ENCODE measurements around the gene TRPM1.

The TRPM1 gene

DNA sequence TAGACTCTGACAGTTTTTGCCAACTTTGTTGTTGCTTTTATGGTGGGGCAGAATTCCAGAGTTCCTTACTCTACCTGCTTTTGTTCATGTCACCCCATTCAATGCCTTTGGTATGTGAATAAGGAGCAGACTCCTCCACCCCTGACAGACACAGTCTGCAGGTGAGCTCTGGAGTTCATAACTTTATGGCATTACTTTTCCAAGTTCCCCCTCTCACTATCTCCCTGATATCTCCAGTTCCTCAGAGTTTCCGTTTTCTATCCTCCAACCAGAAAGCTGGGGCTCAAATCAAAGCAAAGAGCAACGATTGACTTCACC is 87.0 kb downstream of the TRPM1 start:
- H3K36me3 ChIP-seq (ENCODE audit: insufficient read depth, low read length), result no peaks in the 10 kb centered on the region
- peaks cover 11% of the 10 kb centered on the region for H3K9me3 ChIP-seq (ENCODE audit: insufficient read depth, low read depth, low read length)
- peaks cover 14% of the 10 kb centered on the region for H3K4me1 ChIP-seq (ENCODE audit: insufficient read depth, low read length)
- no peak overlapping the region for H3K9ac ChIP-seq (ENCODE audit: low read depth, low read length)
- no peaks in the 10 kb centered on the region for H3K27me3 ChIP-seq (ENCODE audit: insufficient read depth, low read length)
- H3K27ac ChIP-seq (ENCODE audit: low read depth, low read length), result no peak overlapping the region
- H3K4me3 ChIP-seq (ENCODE audit: low read length), result no peak overlapping the region
- WGBS, result 71% methylated on average over 2 of the region's 2 CpGs

DNA sequence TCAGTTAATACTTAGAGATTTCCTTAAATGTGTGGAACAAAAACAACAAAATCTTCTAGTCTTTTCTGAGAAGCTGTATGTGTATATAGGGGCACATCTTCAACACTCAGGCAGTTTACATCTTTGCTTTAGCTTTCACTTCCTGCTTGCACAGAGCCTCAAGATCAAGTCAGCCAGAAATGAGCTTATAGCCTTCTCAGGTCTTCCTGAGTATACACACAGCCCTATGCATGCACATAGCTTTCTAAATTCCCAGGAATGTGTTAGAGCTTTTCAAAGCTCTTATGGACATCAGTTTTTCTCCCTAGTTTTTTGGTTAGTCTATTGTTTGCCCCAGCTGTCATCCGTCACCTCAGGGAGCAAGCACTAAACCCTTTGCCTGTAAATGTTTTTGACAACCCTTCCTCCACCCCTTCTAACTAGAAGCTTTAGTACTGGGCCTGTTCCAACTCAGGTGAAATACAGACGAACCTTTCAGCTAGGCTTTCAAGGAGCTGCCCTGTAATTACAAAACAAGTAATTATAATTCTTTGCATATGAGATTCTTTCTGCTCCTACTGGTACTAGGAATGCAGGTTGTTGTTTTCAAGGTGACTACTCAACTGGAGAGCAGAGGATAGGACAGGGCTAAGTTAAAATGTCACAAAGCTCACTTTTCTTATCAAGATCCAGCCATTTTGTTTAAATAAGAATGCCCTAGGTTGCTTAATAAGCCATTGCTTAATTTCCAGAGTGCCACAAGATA is 87.5 kb downstream of the TRPM1 start:
- 68% methylated on average over 2 of the region's 2 CpGs for WGBS
- Histone ChIP-seq H3K27ac (ENCODE audit: low read depth, low read length) (no peak overlapping the region), H3K4me3 (ENCODE audit: low read length) (no peak overlapping the region), H3K36me3 (ENCODE audit: insufficient read depth, low read length) (no peaks in the 10 kb centered on the region), H3K9me3 (ENCODE audit: insufficient read depth, low read depth, low read length) (peaks cover 11% of the 10 kb centered on the region), H3K9ac (ENCODE audit: low read depth, low read length) (no peak overlapping the region), H3K4me1 (ENCODE audit: insufficient read depth, low read length) (peaks cover 14% of the 10 kb centered on the region), H3K27me3 (ENCODE audit: insufficient read depth, low read length) (no peaks in the 10 kb centered on the region)

DNA sequence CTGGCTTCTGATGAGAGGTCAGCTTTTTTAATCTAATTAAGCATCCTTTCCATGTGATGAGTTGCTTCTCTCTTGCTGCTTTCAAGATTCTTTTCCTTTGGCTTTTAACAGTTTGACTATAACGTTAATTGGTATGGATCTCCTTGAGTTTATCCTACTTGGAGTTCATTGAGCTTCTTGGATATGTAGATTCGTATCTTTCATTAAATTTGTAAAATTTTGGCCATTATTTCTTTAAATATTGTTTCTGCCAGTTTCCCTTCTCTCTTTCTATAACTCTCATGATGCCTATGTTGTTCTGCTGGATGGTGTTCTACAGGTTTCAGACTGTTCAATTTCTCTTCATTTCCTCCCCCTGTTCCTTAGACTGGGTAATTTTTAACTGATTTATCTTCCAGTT is 89.1 kb downstream of the TRPM1 start:
- Histone ChIP-seq H3K36me3 (ENCODE audit: insufficient read depth, low read length) (no peaks in the 10 kb centered on the region), H3K27ac (ENCODE audit: low read depth, low read length) (no peak overlapping the region), H3K4me1 (ENCODE audit: insufficient read depth, low read length) (peaks cover 14% of the 10 kb centered on the region), H3K4me3 (ENCODE audit: low read length) (no peak overlapping the region), H3K9me3 (ENCODE audit: insufficient read depth, low read depth, low read length) (peaks cover 11% of the 10 kb centered on the region), H3K9ac (ENCODE audit: low read depth, low read length) (no peak overlapping the region), H3K27me3 (ENCODE audit: insufficient read depth, low read length) (no peaks in the 10 kb centered on the region)
- WGBS, result 100% methylated on average over 1 of the region's 2 CpGs

DNA sequence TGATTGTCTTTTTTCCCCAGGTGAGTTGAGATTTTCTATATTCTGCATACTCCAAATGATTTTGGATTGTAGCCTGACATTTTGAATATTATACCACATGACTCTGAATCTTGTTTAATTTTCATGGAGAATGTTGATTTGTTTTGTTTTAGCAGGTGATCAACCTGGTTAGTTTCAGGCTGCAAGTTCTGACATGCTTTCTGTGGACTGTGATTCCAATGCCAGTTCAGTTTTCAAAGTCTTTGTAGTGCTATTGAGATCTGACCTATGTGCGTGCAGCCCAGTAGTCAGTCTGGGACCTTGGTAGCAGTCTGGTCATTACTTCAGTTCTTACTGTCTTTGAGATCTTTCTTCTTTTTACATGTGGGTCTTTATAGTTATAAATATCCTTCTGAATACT is 91.5 kb downstream of the TRPM1 start:
- no peak overlapping the region for H3K9ac ChIP-seq (ENCODE audit: low read depth, low read length)
- no peaks in the 10 kb centered on the region for H3K36me3 ChIP-seq (ENCODE audit: insufficient read depth, low read length)
- no peak overlapping the region for H3K27ac ChIP-seq (ENCODE audit: low read depth, low read length)
- H3K9me3 ChIP-seq (ENCODE audit: insufficient read depth, low read depth, low read length), result peaks cover 11% of the 10 kb centered on the region
- H3K4me3 ChIP-seq (ENCODE audit: low read length), result no peak overlapping the region
- peaks cover 12% of the 10 kb centered on the region for H3K4me1 ChIP-seq (ENCODE audit: insufficient read depth, low read length)
- no peaks in the 10 kb centered on the region for H3K27me3 ChIP-seq (ENCODE audit: insufficient read depth, low read length)
- WGBS, result 94% methylated on average over 1 of the region's 1 CpG

DNA sequence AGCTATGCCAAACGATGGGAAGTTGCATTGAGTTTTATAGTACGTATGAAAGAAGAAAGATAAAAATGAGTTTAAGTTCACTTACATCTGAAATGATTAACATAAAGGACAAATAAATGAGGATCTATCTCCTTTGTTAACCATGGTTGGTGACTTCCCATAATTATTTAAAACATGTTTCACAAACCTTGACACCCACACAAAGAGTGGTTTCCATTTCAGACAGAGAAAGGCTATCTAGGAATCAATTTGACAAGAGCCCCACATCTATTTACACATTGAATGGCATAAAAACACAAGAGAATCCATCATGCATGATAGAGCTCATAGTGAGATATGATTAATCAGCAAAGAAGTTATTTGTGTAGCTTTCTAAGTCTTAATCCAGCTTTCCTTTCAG is 95.9 kb downstream of the TRPM1 start:
- H3K9me3 ChIP-seq (ENCODE audit: insufficient read depth, low read depth, low read length), result no peaks in the 10 kb centered on the region
- H3K27ac ChIP-seq (ENCODE audit: low read depth, low read length), result no peak overlapping the region
- H3K9ac ChIP-seq (ENCODE audit: low read depth, low read length), result no peak overlapping the region
- H3K4me1 ChIP-seq (ENCODE audit: insufficient read depth, low read length), result peaks cover 7% of the 10 kb centered on the region
- 83% methylated on average over 2 of the region's 2 CpGs for WGBS
- H3K36me3 ChIP-seq (ENCODE audit: insufficient read depth, low read length), result no peaks in the 10 kb centered on the region
- no peaks in the 10 kb centered on the region for H3K27me3 ChIP-seq (ENCODE audit: insufficient read depth, low read length)
- H3K4me3 ChIP-seq (ENCODE audit: low read length), result no peak overlapping the region

DNA sequence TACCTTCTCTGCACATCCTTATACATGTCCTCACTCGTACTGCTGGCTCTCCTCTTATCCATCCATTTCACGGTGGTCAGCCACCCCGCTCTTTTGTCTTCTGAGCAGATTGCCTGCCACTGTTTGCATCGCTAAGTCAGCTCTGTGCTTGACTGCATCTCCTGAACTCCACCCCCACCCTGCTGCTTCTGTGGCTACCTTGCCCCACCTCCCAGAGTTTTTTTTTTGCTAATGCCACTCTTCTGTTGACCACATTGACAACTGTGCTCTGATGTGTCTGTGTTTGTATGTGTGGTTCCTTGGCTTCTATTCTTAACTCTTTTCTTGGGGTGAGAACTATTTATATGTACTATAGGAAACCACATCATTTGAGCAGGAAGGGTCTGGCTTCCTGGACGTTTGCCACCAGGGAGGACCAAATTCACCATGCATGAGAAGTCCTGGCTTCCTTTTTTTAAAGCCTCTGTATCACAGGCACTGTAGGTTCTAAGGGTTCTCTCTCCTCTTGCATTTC is 97.2 kb downstream of the TRPM1 start:
- Histone ChIP-seq H3K9ac (ENCODE audit: low read depth, low read length) (no peak overlapping the region), H3K9me3 (ENCODE audit: insufficient read depth, low read depth, low read length) (no peaks in the 10 kb centered on the region), H3K27me3 (ENCODE audit: insufficient read depth, low read length) (no peaks in the 10 kb centered on the region), H3K36me3 (ENCODE audit: insufficient read depth, low read length) (no peaks in the 10 kb centered on the region), H3K4me3 (ENCODE audit: low read length) (no peak overlapping the region), H3K4me1 (ENCODE audit: insufficient read depth, low read length) (peaks cover 7% of the 10 kb centered on the region), H3K27ac (ENCODE audit: low read depth, low read length) (no peak overlapping the region)
- WGBS, result 28% methylated on average over 5 of the region's 5 CpGs

DNA sequence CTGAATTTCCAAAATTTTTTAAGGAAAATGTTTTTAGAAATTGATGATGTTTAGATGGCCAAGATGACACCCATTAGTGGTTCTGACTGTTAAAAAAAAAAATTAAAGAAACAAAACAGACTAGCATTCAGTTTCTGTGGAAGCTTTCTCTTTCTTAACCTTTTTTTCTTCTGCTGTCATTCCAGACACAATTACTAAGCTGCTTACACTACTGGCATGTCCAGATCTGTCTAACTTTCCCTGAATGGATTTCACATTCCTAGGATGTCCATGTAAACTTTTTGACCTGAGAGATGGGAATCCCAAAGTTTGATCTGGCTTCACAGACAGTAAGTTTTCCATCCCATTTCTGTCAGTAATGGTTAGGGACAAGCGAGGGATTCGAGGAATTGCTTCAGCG is 99.8 kb downstream of the TRPM1 start:
- no peaks in the 10 kb centered on the region for H3K27me3 ChIP-seq (ENCODE audit: insufficient read depth, low read length)
- H3K36me3 ChIP-seq (ENCODE audit: insufficient read depth, low read length), result no peaks in the 10 kb centered on the region
- H3K9me3 ChIP-seq (ENCODE audit: insufficient read depth, low read depth, low read length), result no peaks in the 10 kb centered on the region
- H3K4me1 ChIP-seq (ENCODE audit: insufficient read depth, low read length), result peaks cover 7% of the 10 kb centered on the region
- no peak overlapping the region for H3K9ac ChIP-seq (ENCODE audit: low read depth, low read length)
- H3K27ac ChIP-seq (ENCODE audit: low read depth, low read length), result no peak overlapping the region
- no peak overlapping the region for H3K4me3 ChIP-seq (ENCODE audit: low read length)
- 93% methylated on average over 3 of the region's 3 CpGs for WGBS

DNA sequence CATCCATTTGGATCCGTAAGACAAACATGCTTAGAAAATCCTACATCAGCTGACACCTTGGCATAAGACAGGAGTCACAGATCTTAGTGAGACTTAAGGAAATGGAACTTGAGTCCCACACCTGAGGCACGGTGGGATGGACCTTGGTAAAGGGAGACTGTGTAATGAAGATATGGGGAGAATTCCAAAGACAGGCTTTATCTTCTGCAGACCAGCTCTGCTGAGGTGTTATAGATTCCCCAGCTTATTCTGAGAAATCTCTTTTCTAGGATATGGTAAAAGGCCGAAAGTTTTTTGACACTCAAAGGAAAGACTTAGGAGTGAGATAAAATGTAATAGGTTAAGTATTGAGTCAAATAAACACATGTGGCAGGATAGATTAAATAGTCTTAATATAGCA is 101.8 kb downstream of the TRPM1 start:
- H3K4me1 ChIP-seq (ENCODE audit: insufficient read depth, low read length), result peaks cover 7% of the 10 kb centered on the region
- no peak overlapping the region for H3K4me3 ChIP-seq (ENCODE audit: low read length)
- 92% methylated on average over 3 of the region's 3 CpGs for WGBS
- H3K9me3 ChIP-seq (ENCODE audit: insufficient read depth, low read depth, low read length), result no peaks in the 10 kb centered on the region
- no peaks in the 10 kb centered on the region for H3K27me3 ChIP-seq (ENCODE audit: insufficient read depth, low read length)
- H3K36me3 ChIP-seq (ENCODE audit: insufficient read depth, low read length), result no peaks in the 10 kb centered on the region
- H3K9ac ChIP-seq (ENCODE audit: low read depth, low read length), result no peak overlapping the region
- H3K27ac ChIP-seq (ENCODE audit: low read depth, low read length), result no peak overlapping the region

DNA sequence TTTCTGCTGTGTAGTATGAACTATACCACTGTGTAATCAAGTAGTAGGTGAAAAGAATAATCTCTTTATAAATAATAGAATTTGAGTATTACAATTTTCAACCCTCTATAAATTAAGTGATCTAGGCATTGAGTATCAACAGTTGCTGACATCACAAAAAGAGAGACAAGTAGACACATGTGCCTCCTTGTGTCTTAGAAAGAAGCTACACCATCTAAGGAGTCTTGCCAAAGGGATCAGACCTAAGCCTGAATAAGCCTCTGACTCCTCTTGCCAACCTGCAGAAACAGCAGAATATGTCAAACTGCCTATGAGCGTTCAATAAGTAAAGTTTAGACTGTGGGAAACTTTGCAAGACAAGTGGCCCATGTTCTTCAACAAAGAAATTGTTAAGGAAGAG is 104.3 kb downstream of the TRPM1 start:
- Histone ChIP-seq H3K36me3 (ENCODE audit: insufficient read depth, low read length) (no peaks in the 10 kb centered on the region), H3K9me3 (ENCODE audit: insufficient read depth, low read depth, low read length) (no peaks in the 10 kb centered on the region), H3K4me1 (ENCODE audit: insufficient read depth, low read length) (no peaks in the 10 kb centered on the region), H3K9ac (ENCODE audit: low read depth, low read length) (no peak overlapping the region), H3K27ac (ENCODE audit: low read depth, low read length) (no peak overlapping the region), H3K27me3 (ENCODE audit: insufficient read depth, low read length) (no peaks in the 10 kb centered on the region), H3K4me3 (ENCODE audit: low read length) (no peak overlapping the region)
- WGBS, result 100% methylated on average over 1 of the region's 1 CpG

DNA sequence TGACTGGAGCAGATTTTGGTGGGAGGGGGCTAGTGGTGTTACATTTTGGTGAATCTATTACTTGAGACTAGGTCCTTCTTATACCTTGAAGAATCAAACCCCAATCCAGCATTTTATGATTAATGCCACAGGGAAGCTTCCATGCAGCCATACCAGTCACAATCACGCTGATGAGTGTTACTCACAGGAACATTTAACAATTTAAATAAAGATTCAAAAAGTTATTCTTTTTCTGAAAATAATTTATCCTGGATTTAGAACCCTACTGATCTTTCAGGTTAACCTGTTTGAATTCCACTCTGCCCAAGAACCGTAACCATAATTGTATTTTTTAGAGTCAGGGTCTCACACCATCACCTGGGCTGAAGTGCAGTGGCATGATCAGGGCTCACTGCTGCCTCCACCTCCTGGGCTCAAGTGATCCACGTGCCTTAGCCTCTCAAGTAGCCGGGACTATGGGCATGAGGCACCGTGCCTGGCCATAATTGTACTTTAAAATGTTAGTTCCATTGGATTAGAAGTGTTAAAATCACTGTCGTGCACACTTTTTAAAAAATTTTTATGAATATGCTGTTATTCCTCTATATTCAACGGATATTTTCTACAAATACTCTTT is 109.2 kb downstream of the TRPM1 start:
- peak overlapping the region; percentile 88 for H3K27ac ChIP-seq (ENCODE audit: low read depth, low read length)
- no peaks in the 10 kb centered on the region for H3K36me3 ChIP-seq (ENCODE audit: insufficient read depth, low read length)
- WGBS, result 56% methylated on average over 5 of the region's 7 CpGs
- H3K4me3 ChIP-seq (ENCODE audit: low read length), result peak overlapping the region; percentile 88
- H3K27me3 ChIP-seq (ENCODE audit: insufficient read depth, low read length), result no peaks in the 10 kb centered on the region
- H3K4me1 ChIP-seq (ENCODE audit: insufficient read depth, low read length), result peaks cover 8% of the 10 kb centered on the region; the same call in 1 of the 2 replicates
- H3K9me3 ChIP-seq (ENCODE audit: insufficient read depth, low read depth, low read length), result no peaks in the 10 kb centered on the region
- peak overlapping the region; percentile 83 for H3K9ac ChIP-seq (ENCODE audit: low read depth, low read length)

DNA sequence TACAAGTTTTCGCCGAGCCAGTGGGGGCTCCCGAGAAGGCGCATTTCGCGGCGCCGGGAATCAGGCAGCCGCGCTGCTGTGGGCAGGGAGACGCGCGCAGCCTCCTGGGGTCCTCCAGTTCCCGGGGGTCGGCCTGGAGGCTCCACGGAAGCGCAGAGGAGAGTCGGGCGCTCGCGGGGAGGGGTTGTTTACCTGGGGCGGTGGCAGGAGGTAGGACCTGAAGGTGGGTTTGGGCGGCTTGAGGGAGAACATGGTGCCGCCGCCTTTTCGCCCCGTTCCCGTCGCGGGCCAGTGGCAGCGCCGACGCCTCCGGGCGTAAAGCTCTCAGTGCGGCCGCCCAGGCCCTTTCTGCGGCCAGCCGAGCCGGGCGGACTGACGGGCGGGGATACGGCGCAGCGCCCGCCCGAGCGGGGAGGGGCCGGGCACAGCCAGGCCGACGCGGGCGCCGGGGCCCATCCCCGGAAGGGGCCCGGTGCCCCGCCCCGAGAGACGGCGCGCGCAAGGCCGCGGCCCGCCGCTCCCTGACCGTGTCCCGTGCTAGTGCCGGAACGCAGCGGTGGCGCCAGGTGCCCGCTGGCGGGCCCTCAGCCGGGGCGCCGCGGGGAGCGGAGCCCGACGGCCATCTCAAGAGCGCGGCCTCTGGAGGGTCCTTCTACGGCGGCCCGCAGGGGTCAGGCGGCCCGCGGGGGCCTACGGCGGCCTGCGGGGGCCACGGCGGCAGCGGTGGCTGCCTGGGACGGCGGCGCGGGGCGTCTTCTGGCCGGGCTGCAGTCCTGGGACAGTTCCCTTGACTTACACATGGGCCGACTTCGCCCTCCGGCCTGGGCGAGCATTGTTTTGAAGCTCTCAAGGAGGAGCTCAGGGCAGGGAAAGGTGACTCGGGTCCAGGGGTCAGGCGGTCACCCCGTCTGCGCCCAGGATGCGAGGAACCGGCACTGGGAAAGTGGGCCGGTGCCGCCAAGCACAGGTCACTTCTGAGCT is 110.0 kb downstream of the TRPM1 start, which contains the start of gene MTMR10:
TSS of gene MTMR10 (minus strand) at position 374 of the 981 bp plus-strand sequence. CDS start at position 252, 122 bp downstream.
- peak within 1 kb of the TSS; percentile 83 for H3K9ac ChIP-seq (ENCODE audit: low read depth, low read length)
- peaks cover 7% of the 10 kb centered on the region for H3K36me3 ChIP-seq (ENCODE audit: insufficient read depth, low read length)
- peaks cover 8% of the 10 kb centered on the region; the same call in 1 of the 2 replicates for H3K4me1 ChIP-seq (ENCODE audit: insufficient read depth, low read length)
- H3K27ac ChIP-seq (ENCODE audit: low read depth, low read length), result peak within 1 kb of the TSS; percentile 88
- H3K4me3 ChIP-seq (ENCODE audit: low read length), result peak within 1 kb of the TSS; percentile 88
- no peaks in the 10 kb centered on the region for H3K27me3 ChIP-seq (ENCODE audit: insufficient read depth, low read length)
- no peaks in the 10 kb centered on the region for H3K9me3 ChIP-seq (ENCODE audit: insufficient read depth, low read depth, low read length)
- under 1% methylated on average over 114 of the region's 114 CpGs for WGBS

All from HUES64 (cell line).